ENCODE results near the gene HDAC8.
"Not testable (repeated sequence)": the region's sequence is repeated elsewhere in the genome, so short reads cannot be mapped to it uniquely, and the experiment has no call there.

- TF ChIP-seq CTCF (IDR thresholded peaks at IDR 0.05 in 4 of 5, conservative IDR thresholded peaks at IDR 0.05 in 1 of 5); POLR2A (IDR thresholded peaks at IDR 0.05): not testable (repeated sequence)
These were observed 123.6 kb downstream of the HDAC8 start for GRCh38 chrX:72449034-72449433.

Measured in gastrocnemius medialis (tissue), 4 donors.